ENCODE data around the gene PMM1. TPM values are rescaled to one million over a fixed set of nuclear protein-coding genes. Genes with fewer than 3 reads are reported as not detected.

Gene PMM1
- total and polyA plus RNA-seq, 2 experiments from 2014 or later: 29.4 to 78.2 TPM

- H3K9me2 ChIP-seq (ENCODE audit: insufficient read depth): no peaks in the 10 kb centered on the region
- no peaks in the 10 kb centered on the region for H3K27me3 ChIP-seq (replicated peaks; ENCODE audit: insufficient read depth)
- in situ Hi-C loops (cut with MboI): no loop called here
- no peak overlapping the region; the same call in 1 of the 2 replicates for H3K9ac ChIP-seq
- H3K4me1 ChIP-seq (ENCODE audit: insufficient read depth): peaks cover 17% of the 10 kb centered on the region
- no peaks in the 10 kb centered on the region for H3K79me2 ChIP-seq (ENCODE audit: insufficient read depth)
- TF ChIP-seq EZH2 (IDR thresholded peaks at IDR 0.05; ENCODE audit: insufficient read depth, poor library complexity, severe bottlenecking) (no peak), EZH2phosphoT487 (IDR thresholded peaks at IDR 0.05; ENCODE audit: insufficient read depth, low read depth) (no peak)
- no peak for DNase-seq
- H4K20me1 ChIP-seq (ENCODE audit: insufficient read depth): no peaks in the 10 kb centered on the region
- no peaks in the 10 kb centered on the region for H3K36me3 ChIP-seq (ENCODE audit: low read depth)
- H3K9me3 ChIP-seq (ENCODE audit: low read depth): no peaks in the 10 kb centered on the region
- H2AFZ ChIP-seq: peak overlapping the region; percentile 87
- H3F3A ChIP-seq (ENCODE audit: insufficient read depth): 0 out of 2 replicates have a peak, but pooled peaks cover 5% of the 10 kb centered on the region
- H3K4me3 ChIP-seq: no peak overlapping the region
- no peak overlapping the region for H3K27ac ChIP-seq
- WGBS, 2 experiments (ENCODE audit: low coverage in 1 of 2, low lambda C conversion rate in 2 of 2, missing lambda C conversion rate in 2 of 2): 89 to 92% methylated on average over 10 of the region's 10 CpGs
- peak overlapping the region; percentile 64 for H3K4me2 ChIP-seq (ENCODE audit: unreplicated experiment)
Observed at GRCh38 chr22:41556561-41556960, 33.1 kb downstream of the PMM1 start.

- no peak overlapping the region for H3K27ac ChIP-seq
- H3K4me1 ChIP-seq (ENCODE audit: insufficient read depth): peaks cover 13% of the 10 kb centered on the region
- no peaks in the 10 kb centered on the region for H3K27me3 ChIP-seq (replicated peaks; ENCODE audit: insufficient read depth)
- no peak for TF ChIP-seq EZH2 (IDR thresholded peaks at IDR 0.05; ENCODE audit: insufficient read depth, poor library complexity, severe bottlenecking)
- no peak for TF ChIP-seq EZH2phosphoT487 (IDR thresholded peaks at IDR 0.05; ENCODE audit: insufficient read depth, low read depth)
- H3K9me3 ChIP-seq (ENCODE audit: low read depth): no peaks in the 10 kb centered on the region
- H3F3A ChIP-seq (ENCODE audit: insufficient read depth): 0 out of 2 replicates have a peak, but pooled peaks cover 5% of the 10 kb centered on the region
- no peak overlapping the region for H3K9ac ChIP-seq
- H3K9me2 ChIP-seq (ENCODE audit: insufficient read depth): no peaks in the 10 kb centered on the region
- in situ Hi-C loops (cut with MboI): no loop called here
- no peak overlapping the region for H3K4me3 ChIP-seq
- no peak overlapping the region for H2AFZ ChIP-seq
- DNase-seq: no peak
- H3K79me2 ChIP-seq (ENCODE audit: insufficient read depth): no peaks in the 10 kb centered on the region
- 71 to 84% methylated on average over 6 to 7 of the region's 7 CpGs for WGBS, 2 experiments (ENCODE audit: low coverage in 1 of 2, low lambda C conversion rate in 2 of 2, missing lambda C conversion rate in 2 of 2)
- no peak overlapping the region for H3K4me2 ChIP-seq (ENCODE audit: unreplicated experiment)
- H3K36me3 ChIP-seq (ENCODE audit: low read depth): no peaks in the 10 kb centered on the region
- H4K20me1 ChIP-seq (ENCODE audit: insufficient read depth): no peaks in the 10 kb centered on the region
Observed at GRCh38 chr22:41555325-41555982, 34.2 kb downstream of the PMM1 start.

- H2AFZ ChIP-seq: no peak overlapping the region
- no peaks in the 10 kb centered on the region for H3K9me2 ChIP-seq (ENCODE audit: insufficient read depth)
- no peak for TF ChIP-seq EZH2phosphoT487 (IDR thresholded peaks at IDR 0.05; ENCODE audit: insufficient read depth, low read depth)
- TF ChIP-seq EZH2 (IDR thresholded peaks at IDR 0.05; ENCODE audit: insufficient read depth, poor library complexity, severe bottlenecking): no peak
- no peaks in the 10 kb centered on the region for H3K36me3 ChIP-seq (ENCODE audit: low read depth)
- no peaks in the 10 kb centered on the region for H3K79me2 ChIP-seq (ENCODE audit: insufficient read depth)
- no peak overlapping the region for H3K27ac ChIP-seq
- no peak overlapping the region for H3K9ac ChIP-seq
- H3K4me1 ChIP-seq (ENCODE audit: insufficient read depth): peaks cover 5% of the 10 kb centered on the region; the same call in 1 of the 2 replicates
- no peak overlapping the region for H3K4me3 ChIP-seq
- no peak overlapping the region for H3K4me2 ChIP-seq (ENCODE audit: unreplicated experiment)
- 77 to 78% methylated on average over 10 to 11 of the region's 11 CpGs for WGBS, 2 experiments (ENCODE audit: low coverage in 1 of 2, low lambda C conversion rate in 2 of 2, missing lambda C conversion rate in 2 of 2)
- no peaks in the 10 kb centered on the region for H4K20me1 ChIP-seq (ENCODE audit: insufficient read depth)
- 0 out of 2 replicates have a peak, but pooled peaks cover 4% of the 10 kb centered on the region for H3F3A ChIP-seq (ENCODE audit: insufficient read depth)
- in situ Hi-C loops (cut with MboI): no loop called here
- no peaks in the 10 kb centered on the region for H3K27me3 ChIP-seq (replicated peaks; ENCODE audit: insufficient read depth)
- H3K9me3 ChIP-seq (ENCODE audit: low read depth): no peaks in the 10 kb centered on the region
- no peak for DNase-seq
Observed at GRCh38 chr22:41551877-41552582, 37.6 kb downstream of the PMM1 start.

DNA sequence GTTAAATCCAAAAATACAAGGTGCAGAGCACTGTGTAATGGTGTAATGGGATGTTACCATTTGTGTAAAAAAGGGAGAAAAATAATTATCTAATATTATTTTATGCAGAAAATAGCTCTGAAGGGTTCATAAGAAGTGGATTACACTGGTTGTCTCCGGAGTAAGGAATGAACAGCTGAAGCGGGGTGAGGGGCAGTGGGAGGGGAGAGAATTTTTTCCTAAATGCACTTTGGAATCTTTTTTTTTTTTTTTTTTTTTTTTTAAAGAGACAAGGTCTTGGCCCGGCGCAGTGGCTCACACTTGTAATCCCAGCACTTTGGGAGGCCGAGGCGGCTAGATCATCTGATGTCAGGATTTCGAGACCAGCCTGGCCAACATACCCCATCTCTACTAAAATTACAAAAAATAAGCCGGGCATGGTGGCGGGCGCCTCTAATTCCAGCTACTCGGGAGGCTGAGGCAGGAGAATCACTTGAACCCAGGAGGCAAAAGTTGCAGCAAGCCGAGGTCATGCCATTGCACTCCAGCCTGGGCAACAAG lies 38.6 kb downstream of the PMM1 start:
- TF ChIP-seq EZH2phosphoT487 (IDR thresholded peaks at IDR 0.05; ENCODE audit: insufficient read depth, low read depth) (no peak), EZH2 (IDR thresholded peaks at IDR 0.05; ENCODE audit: insufficient read depth, poor library complexity, severe bottlenecking) (no peak)
- no peak overlapping the region for H3K9ac ChIP-seq
- no peaks in the 10 kb centered on the region for H3K9me2 ChIP-seq (ENCODE audit: insufficient read depth)

More for the DNA sequence above, 38.6 kb downstream of the PMM1 start:
- 85 to 90% methylated on average over 11 to 12 of the region's 12 CpGs for WGBS, 2 experiments (ENCODE audit: low coverage in 1 of 2, low lambda C conversion rate in 2 of 2, missing lambda C conversion rate in 2 of 2)
- Histone ChIP-seq H3K4me3 (no peak overlapping the region), H3K4me1 (ENCODE audit: insufficient read depth) (no peaks in the 10 kb centered on the region), H3K9me3 (ENCODE audit: low read depth) (no peaks in the 10 kb centered on the region), H2AFZ (no peak overlapping the region), H3K4me2 (ENCODE audit: unreplicated experiment) (no peak overlapping the region), H3K27me3 (replicated peaks; ENCODE audit: insufficient read depth) (no peaks in the 10 kb centered on the region), H3K27ac (no peak overlapping the region), H4K20me1 (ENCODE audit: insufficient read depth) (no peaks in the 10 kb centered on the region), H3F3A (ENCODE audit: insufficient read depth) (no peaks in the 10 kb centered on the region), H3K36me3 (ENCODE audit: low read depth) (no peaks in the 10 kb centered on the region), H3K79me2 (ENCODE audit: insufficient read depth) (no peaks in the 10 kb centered on the region)
- in situ Hi-C loops (cut with MboI): no loop called here
- no peak for DNase-seq

All from GM23248 (cell line).